Measurements from ENCODE around the gene CDH23.

CDH23 gene

DNA sequence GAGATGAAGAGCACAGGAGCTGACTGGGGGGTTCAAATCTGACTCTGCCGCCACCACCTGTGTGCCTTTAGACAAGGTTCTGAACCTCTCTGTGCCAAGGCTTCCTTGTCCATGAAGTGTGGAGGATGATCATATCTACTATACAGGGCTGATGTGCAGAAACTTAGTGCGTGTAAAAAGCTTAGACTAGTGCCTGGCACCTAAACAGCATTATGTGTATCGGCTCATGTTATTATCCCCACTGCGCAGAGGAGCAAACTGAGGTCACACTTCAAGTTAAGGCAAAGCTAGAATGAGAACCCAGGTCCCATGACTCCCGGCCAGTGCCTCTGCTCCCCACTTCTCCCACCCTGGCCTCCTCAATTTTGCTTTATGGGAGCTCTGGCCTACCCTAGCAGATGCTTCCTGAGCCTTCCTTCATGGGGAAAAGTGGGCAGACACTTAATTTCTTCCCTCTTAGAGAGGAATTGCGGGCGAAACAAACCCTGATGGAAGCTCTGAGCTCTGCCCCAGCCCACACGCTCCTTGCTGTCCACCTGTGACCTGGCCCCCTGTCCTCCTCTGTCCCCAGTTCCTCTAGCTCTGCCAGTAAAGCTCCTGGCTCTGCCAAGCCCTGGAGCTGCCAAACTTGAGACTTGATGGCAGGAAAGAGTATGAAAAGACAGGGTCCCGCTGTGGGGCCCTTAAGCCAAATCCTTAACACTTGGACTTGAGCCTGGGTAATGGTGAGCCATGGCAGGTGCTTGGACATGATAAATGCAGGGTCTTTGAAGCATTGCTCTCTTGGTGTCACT lies 71.0 kb downstream of the CDH23 start:
- TF ChIP-seq CTCF (IDR thresholded peaks at IDR 0.05) = no peak
- no peak for TF ChIP-seq ZFX (IDR thresholded peaks at IDR 0.05; ENCODE audit: borderline replicate concordance)
- no peak overlapping the region for H3K27ac ChIP-seq

- no peak for TF ChIP-seq ZFX (IDR thresholded peaks at IDR 0.05; ENCODE audit: borderline replicate concordance)
- no peak for TF ChIP-seq CTCF (IDR thresholded peaks at IDR 0.05)
- H3K27ac ChIP-seq = no peak overlapping the region
Measured at GRCh38 chr10:71468363-71469094, 71.8 kb downstream of the CDH23 start.

- no peak overlapping the region for H3K27ac ChIP-seq
- TF ChIP-seq ZFX (IDR thresholded peaks at IDR 0.05; ENCODE audit: borderline replicate concordance) (no peak), CTCF (IDR thresholded peaks at IDR 0.05) (no peak)
Measured at GRCh38 chr10:71471006-71471405, 74.3 kb downstream of the CDH23 start.

DNA sequence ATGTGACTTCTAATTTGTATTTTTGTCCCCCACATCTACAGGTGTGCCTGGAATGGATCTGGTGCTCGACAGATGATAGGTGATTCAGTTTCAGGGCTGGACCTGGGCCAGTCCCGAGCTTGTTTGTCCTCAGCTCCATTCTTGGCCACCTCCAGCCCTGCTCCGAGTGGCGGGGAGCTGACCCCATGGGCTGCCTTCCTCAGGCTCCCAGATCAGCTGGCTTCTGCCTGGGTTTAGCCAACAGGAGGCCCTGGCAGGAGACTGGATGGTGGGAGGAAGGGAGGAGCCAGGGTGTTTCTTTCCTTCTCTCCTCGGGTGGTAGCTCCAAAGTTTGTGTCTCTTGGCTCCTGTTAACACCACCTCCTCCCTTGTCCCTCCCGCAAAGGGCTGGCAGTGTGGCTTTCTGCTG lies 75.2 kb downstream of the CDH23 start:
- no peak overlapping the region for H3K27ac ChIP-seq
- no peak for TF ChIP-seq ZFX (IDR thresholded peaks at IDR 0.05; ENCODE audit: borderline replicate concordance)
- TF ChIP-seq CTCF (IDR thresholded peaks at IDR 0.05) = no peak

GRCh38 chr10:71472466-71472865 lies 75.7 kb downstream of the CDH23 start:
- TF ChIP-seq CTCF (IDR thresholded peaks at IDR 0.05) (no peak), ZFX (IDR thresholded peaks at IDR 0.05; ENCODE audit: borderline replicate concordance) (no peak)
- H3K27ac ChIP-seq = no peak overlapping the region

GRCh38 chr10:71472912-71473311 lies 76.2 kb downstream of the CDH23 start:
- H3K27ac ChIP-seq = no peak overlapping the region
- TF ChIP-seq ZFX (IDR thresholded peaks at IDR 0.05; ENCODE audit: borderline replicate concordance) = no peak
- no peak for TF ChIP-seq CTCF (IDR thresholded peaks at IDR 0.05)

All from 22Rv1 (cell line).